Measurements from ENCODE around the gene ARMS2. TPM values are rescaled to one million over a fixed set of nuclear protein-coding genes. Genes with fewer than 3 reads are reported as not detected.

Gene ARMS2
- total RNA-seq, 2 donors from 2014 or later = not detected

- Mint-ChIP-seq H3K4me1 (peaks cover 17% of the 10 kb centered on the region), H3K27me3 (ENCODE audit: insufficient read depth) (peaks cover 13% of the 10 kb centered on the region), H3K27ac (no peak overlapping the region), H3K4me3 (no peak overlapping the region), H3K36me3 (ENCODE audit: low read depth) (no peaks in the 10 kb centered on the region), H3K9me3 (peaks cover 7% of the 10 kb centered on the region)
- 64 to 86% methylated on average over 9 of the region's 9 CpGs for WGBS, 2 experiments (ENCODE audit: insufficient coverage in 1 of 2, insufficient read length in 1 of 2)
- DNase-seq = no peak
- Histone ChIP-seq H3K9ac (ENCODE audit: extremely low read depth, low read length, poor library complexity, severe bottlenecking) (no peak overlapping the region), H3K4me1 (ENCODE audit: control insufficient read depth, insufficient read depth, low read length) (no peaks in the 10 kb centered on the region), H3K36me3 (ENCODE audit: control insufficient read depth, insufficient read depth, low read length) (no peaks in the 10 kb centered on the region), H3K9me3 (ENCODE audit: control insufficient read depth, low read length) (no peaks in the 10 kb centered on the region), H3K4me3 (ENCODE audit: low read length) (no peak overlapping the region), H3K27ac (ENCODE audit: low read depth, low read length) (no peak overlapping the region), H3K27me3 (ENCODE audit: control insufficient read depth, insufficient read depth, low read length, poor library complexity, severe bottlenecking) (no peaks in the 10 kb centered on the region)
- TF ChIP-seq, protein P1, sequence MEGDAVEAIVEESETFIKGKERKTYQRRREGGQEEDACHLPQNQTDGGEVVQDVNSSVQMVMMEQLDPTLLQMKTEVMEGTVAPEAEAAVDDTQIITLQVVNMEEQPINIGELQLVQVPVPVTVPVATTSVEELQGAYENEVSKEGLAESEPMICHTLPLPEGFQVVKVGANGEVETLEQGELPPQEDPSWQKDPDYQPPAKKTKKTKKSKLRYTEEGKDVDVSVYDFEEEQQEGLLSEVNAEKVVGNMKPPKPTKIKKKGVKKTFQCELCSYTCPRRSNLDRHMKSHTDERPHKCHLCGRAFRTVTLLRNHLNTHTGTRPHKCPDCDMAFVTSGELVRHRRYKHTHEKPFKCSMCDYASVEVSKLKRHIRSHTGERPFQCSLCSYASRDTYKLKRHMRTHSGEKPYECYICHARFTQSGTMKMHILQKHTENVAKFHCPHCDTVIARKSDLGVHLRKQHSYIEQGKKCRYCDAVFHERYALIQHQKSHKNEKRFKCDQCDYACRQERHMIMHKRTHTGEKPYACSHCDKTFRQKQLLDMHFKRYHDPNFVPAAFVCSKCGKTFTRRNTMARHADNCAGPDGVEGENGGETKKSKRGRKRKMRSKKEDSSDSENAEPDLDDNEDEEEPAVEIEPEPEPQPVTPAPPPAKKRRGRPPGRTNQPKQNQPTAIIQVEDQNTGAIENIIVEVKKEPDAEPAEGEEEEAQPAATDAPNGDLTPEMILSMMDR (conservative IDR thresholded peaks at IDR 0.05) = no peak
These were observed 32.1 kb downstream of the ARMS2 start for GRCh38 chr10:122486406-122487080.

DNA sequence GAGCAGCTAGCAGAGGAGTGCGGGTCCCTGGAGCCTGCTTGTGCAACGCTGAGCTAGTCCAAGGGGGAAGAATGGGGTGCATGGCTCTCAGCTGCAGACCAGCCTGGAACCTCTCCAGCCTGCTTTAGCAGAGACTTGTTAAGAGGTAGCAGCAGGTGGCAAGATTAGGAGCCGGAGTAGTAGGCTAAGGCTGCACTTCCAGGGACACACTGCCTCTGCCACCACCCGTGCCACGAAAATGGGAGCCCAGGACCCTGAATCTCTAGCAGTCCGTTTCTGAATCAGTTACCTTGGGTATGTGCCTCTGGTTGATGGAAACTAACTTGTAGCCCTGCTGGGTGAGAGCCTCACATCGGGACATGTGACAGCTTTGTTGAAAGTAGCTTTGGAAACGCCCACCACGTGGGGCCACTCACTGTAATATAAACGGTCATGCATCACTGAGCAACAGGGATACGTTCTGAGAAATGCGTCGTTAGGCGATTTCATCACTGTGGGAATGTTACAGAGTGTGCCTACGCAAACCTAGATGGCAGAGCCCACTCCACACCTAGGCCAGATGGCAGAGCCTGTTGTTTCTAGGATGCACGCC lies 32.8 kb downstream of the ARMS2 start:
- H3K27ac ChIP-seq (ENCODE audit: low read depth, low read length) = peak overlapping the region; percentile 19
- Mint-ChIP-seq H3K27ac (no peak overlapping the region), H3K4me3 (no peak overlapping the region), H3K36me3 (ENCODE audit: low read depth) (no peaks in the 10 kb centered on the region), H3K4me1 (peaks cover 17% of the 10 kb centered on the region), H3K9me3 (no peaks in the 10 kb centered on the region), H3K27me3 (ENCODE audit: insufficient read depth) (peaks cover 13% of the 10 kb centered on the region)
- H3K4me1 ChIP-seq (ENCODE audit: control insufficient read depth, insufficient read depth, low read length) = no peaks in the 10 kb centered on the region
- 79 to 84% methylated on average over 16 of the region's 16 CpGs for WGBS, 2 experiments (ENCODE audit: insufficient coverage in 1 of 2, insufficient read length in 1 of 2)
- no peaks in the 10 kb centered on the region for H3K9me3 ChIP-seq (ENCODE audit: control insufficient read depth, low read length)
- no peak overlapping the region for H3K9ac ChIP-seq (ENCODE audit: extremely low read depth, low read length, poor library complexity, severe bottlenecking)
- DNase-seq = no peak
- TF ChIP-seq, protein P1 (conservative IDR thresholded peaks at IDR 0.05) = no peak
- no peaks in the 10 kb centered on the region for H3K36me3 ChIP-seq (ENCODE audit: control insufficient read depth, insufficient read depth, low read length)
- H3K27me3 ChIP-seq (ENCODE audit: control insufficient read depth, insufficient read depth, low read length, poor library complexity, severe bottlenecking) = no peaks in the 10 kb centered on the region
- H3K4me3 ChIP-seq (ENCODE audit: low read length) = no peak overlapping the region

- H3K4me1 Mint-ChIP-seq = peaks cover 23% of the 10 kb centered on the region
- H3K4me3 ChIP-seq (ENCODE audit: low read length) = no peak overlapping the region
- TF ChIP-seq, protein P1 (conservative IDR thresholded peaks at IDR 0.05) = no peak
- H3K9me3 ChIP-seq (ENCODE audit: control insufficient read depth, low read length) = no peaks in the 10 kb centered on the region
- H3K4me3 Mint-ChIP-seq = no peak overlapping the region
- DNase-seq = no peak
- WGBS, 2 experiments (ENCODE audit: insufficient coverage in 1 of 2, insufficient read length in 1 of 2) = 100% methylated on average over 4 of the region's 4 CpGs; no CpG with 5 or more reads in 1 of the 2 experiments
- no peaks in the 10 kb centered on the region for H3K36me3 Mint-ChIP-seq (ENCODE audit: low read depth)
- H3K36me3 ChIP-seq (ENCODE audit: control insufficient read depth, insufficient read depth, low read length) = no peaks in the 10 kb centered on the region
- H3K27me3 ChIP-seq (ENCODE audit: control insufficient read depth, insufficient read depth, low read length, poor library complexity, severe bottlenecking) = peaks cover 6% of the 10 kb centered on the region
- no peak overlapping the region for H3K9ac ChIP-seq (ENCODE audit: extremely low read depth, low read length, poor library complexity, severe bottlenecking)
- H3K4me1 ChIP-seq (ENCODE audit: control insufficient read depth, insufficient read depth, low read length) = no peaks in the 10 kb centered on the region
- H3K9me3 Mint-ChIP-seq = no peaks in the 10 kb centered on the region
- H3K27ac Mint-ChIP-seq = no peak overlapping the region
- peaks cover 30% of the 10 kb centered on the region for H3K27me3 Mint-ChIP-seq (ENCODE audit: insufficient read depth)
- H3K27ac ChIP-seq (ENCODE audit: low read depth, low read length) = no peak overlapping the region
These were observed 35.8 kb downstream of the ARMS2 start for GRCh38 chr10:122490268-122490667.
